Caki2 (cell line): Measurements from ENCODE around the gene OR4A5. TPM values are rescaled to one million over a fixed set of nuclear protein-coding genes. Genes with fewer than 3 reads are reported as not detected.
"Not testable (repeated sequence)": the region's sequence is repeated elsewhere in the genome, so short reads cannot be mapped to it uniquely, and the experiment has no call there.

Experiments
- DNase-seq: peaks from one replicate; pipeline ENCODE4 v3.0.0-alpha.2; 2015; ENCODE audit warnings: low read depth
- in situ Hi-C: cut with HindIII; loops from 2 replicates; pipeline ENCODE4 v1.10.0; 2016; ENCODE audit warnings: low sequenced_read_pairs, low pct_unique_long_range_greater_than_20kb, mixed read lengths
- total RNA-seq: library from RNA; depleted of rRNA; stranded (reverse); fragments of >200 nt; shearing (Covaris generic); gene quantifications from 2 replicates; pipeline ENCODE4 v1.2.3, GENCODE V29; 2014; ENCODE audit warnings: low replicate concordance; rRNA removed

OR4A5 gene, protein sequence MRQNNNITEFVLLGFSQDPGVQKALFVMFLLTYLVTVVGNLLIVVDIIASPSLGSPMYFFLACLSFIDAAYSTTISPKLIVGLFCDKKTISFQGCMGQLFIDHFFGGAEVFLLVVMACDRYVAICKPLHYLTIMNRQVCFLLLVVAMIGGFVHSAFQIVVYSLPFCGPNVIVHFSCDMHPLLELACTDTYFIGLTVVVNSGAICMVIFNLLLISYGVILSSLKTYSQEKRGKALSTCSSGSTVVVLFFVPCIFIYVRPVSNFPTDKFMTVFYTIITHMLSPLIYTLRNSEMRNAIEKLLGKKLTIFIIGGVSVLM
- total RNA-seq: not detected in 2 replicates

DNA sequence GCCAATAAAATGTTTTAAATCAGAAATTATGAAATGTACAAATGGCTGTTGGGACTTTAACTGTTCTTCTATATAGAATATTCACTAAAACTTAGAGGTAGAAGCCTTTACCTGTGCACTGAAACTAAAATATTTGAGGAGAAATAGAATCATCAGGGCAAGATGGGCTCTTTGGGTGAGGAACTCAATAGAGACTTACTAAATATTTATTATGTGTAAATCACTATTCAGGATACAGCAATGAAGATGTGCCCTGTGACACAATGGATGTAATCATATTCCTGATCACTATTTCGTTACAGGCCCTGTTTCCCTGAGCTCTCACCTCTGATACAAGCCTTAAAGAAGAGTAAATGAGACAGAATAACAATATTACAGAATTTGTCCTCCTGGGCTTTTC lies at the start of gene OR4A5:
Gene OR4A5, plus strand, starts transcription at position 301 of the 400 bp plus-strand sequence. Its CDS starts 53 bp downstream, at position 354.
- DNase-seq, in situ Hi-C loops: not testable (repeated sequence)

DNA sequence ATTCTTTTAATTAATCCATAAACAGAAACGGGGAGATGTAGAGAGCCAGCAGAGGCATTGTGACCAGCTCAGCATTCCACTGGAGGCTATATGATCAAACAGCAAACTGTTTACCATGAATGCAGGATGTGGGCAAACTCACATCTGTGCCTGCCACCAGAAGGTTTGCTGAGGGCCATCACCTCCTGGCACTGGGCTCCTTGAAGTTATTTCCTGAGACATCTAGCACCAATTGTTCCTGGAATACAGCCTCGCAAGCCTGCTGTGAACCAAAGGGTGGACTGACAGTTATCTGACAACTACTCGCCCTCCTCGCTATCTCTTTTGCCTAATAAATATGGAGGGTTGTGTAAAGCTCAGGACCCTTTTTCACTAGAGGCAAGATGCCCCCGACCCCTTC lies 13.5 kb downstream of the OR4A5 start:
- in situ Hi-C loops, DNase-seq: not testable (repeated sequence)

Other genes with a start within 250 kb of the OR4A5 start
- gene OR4C46, start 102.8 kb upstream of the OR4A5 start, total RNA-seq: not detected in 2 replicates